ENCODE data around the gene LRRC55. TPM values are rescaled to one million over a fixed set of nuclear protein-coding genes. Genes with fewer than 3 reads are reported as not detected.

LRRC55 gene
- total RNA-seq, 4 donors from 2014 or later, result under 0.01 to 0.39 (median 0.19) TPM

GRCh38 chr11:57180081-57180561 is 1.6 kb upstream of the LRRC55 start:
- peaks cover 0 to 40% (median 2%) of the 10 kb centered on the region in 4 donors for H3K27me3 ChIP-seq
- 16% methylated on average over 24 of the region's 24 CpGs for WGBS
- no peaks in the 10 kb centered on the region for H3K9me3 ChIP-seq
- TF ChIP-seq CTCF (IDR thresholded peaks at IDR 0.05) (no peak), EP300 (IDR thresholded peaks at IDR 0.05) (no peak), POLR2AphosphoS5 (IDR thresholded peaks at IDR 0.05) (no peak), POLR2A (IDR thresholded peaks at IDR 0.05; ENCODE audit: low read depth) (no peak)
- intact Hi-C loops (cut with DNase I), result no loop called here
- peaks cover 0 to 9% (median 4%) of the 10 kb centered on the region in 4 donors for H3K4me1 ChIP-seq
- no peak overlapping the region for H3K4me3 ChIP-seq
- no peaks in the 10 kb centered on the region for H3K36me3 ChIP-seq
- no peak for DNase-seq (ENCODE audit: extremely low spot score)
- H3K27ac ChIP-seq (replicated peaks in 1 of 4), result no peak overlapping the region

GRCh38 chr11:57180964-57181363 is 789 bp upstream of the LRRC55 start:
- H3K27ac ChIP-seq (replicated peaks in 1 of 4), result no peak overlapping the region
- intact Hi-C loops (cut with DNase I), result no loop called here
- TF ChIP-seq EP300 (IDR thresholded peaks at IDR 0.05), result no peak
- TF ChIP-seq POLR2AphosphoS5 (IDR thresholded peaks at IDR 0.05), result no peak
- no peak for TF ChIP-seq POLR2A (IDR thresholded peaks at IDR 0.05; ENCODE audit: low read depth)
- TF ChIP-seq CTCF (IDR thresholded peaks at IDR 0.05), result no peak
- peaks cover 0 to 40% (median 2%) of the 10 kb centered on the region in 4 donors for H3K27me3 ChIP-seq
- no peaks in the 10 kb centered on the region for H3K36me3 ChIP-seq
- H3K9me3 ChIP-seq, result no peaks in the 10 kb centered on the region
- peaks cover 0 to 9% (median 4%) of the 10 kb centered on the region in 4 donors for H3K4me1 ChIP-seq
- H3K4me3 ChIP-seq, result no peak overlapping the region
- 71% methylated on average over 2 of the region's 2 CpGs for WGBS
- no peak for DNase-seq (ENCODE audit: extremely low spot score)

- WGBS, result 78% methylated on average over 3 of the region's 3 CpGs
- DNase-seq (ENCODE audit: extremely low spot score), result no peak
- intact Hi-C loops (cut with DNase I), result no loop called here
- TF ChIP-seq CTCF (IDR thresholded peaks at IDR 0.05), result no peak
- no peak for TF ChIP-seq POLR2AphosphoS5 (IDR thresholded peaks at IDR 0.05)
- no peak for TF ChIP-seq POLR2A (IDR thresholded peaks at IDR 0.05; ENCODE audit: low read depth)
- TF ChIP-seq EP300 (IDR thresholded peaks at IDR 0.05), result no peak
- peaks cover 0 to 9% (median 4%) of the 10 kb centered on the region in 4 donors for H3K4me1 ChIP-seq
- no peak overlapping the region for H3K27ac ChIP-seq (replicated peaks in 1 of 4)
- no peaks in the 10 kb centered on the region for H3K36me3 ChIP-seq
- no peak overlapping the region for H3K4me3 ChIP-seq
- H3K9me3 ChIP-seq, result no peaks in the 10 kb centered on the region
- H3K27me3 ChIP-seq, result peaks cover 0 to 40% (median 2%) of the 10 kb centered on the region in 4 donors
Observed at GRCh38 chr11:57182896-57183295, 1.1 kb downstream of the LRRC55 start.

DNA sequence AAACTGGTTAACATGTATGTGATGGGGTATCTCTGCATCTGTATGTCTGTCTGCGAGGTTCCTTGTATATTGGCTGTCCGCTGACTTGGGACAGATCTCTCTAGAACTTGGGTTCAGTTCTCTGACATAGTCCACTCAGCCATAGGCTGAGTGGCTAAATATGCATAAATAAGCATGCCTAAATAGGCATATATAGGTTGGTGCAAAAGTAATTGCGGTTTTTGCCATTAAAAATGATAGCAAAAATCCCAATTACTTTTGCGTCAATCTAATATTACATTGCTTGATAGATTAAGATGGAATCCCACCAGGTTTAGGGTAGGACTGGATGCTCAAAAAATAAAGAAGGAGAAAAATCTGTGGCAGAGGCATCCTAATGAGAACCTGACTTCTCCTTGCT is 8.8 kb downstream of the LRRC55 start:
- DNase-seq (ENCODE audit: extremely low spot score), result no peak
- TF ChIP-seq CTCF (IDR thresholded peaks at IDR 0.05), result no peak
- TF ChIP-seq POLR2A (IDR thresholded peaks at IDR 0.05; ENCODE audit: low read depth), result no peak
- no peak for TF ChIP-seq POLR2AphosphoS5 (IDR thresholded peaks at IDR 0.05)
- no peak for TF ChIP-seq EP300 (IDR thresholded peaks at IDR 0.05)
- Histone ChIP-seq H3K27me3 (peaks cover 0 to 7% (median 0%) of the 10 kb centered on the region in 4 donors), H3K4me3 (no peak overlapping the region), H3K4me1 (peaks cover 0 to 8% (median 0%) of the 10 kb centered on the region in 4 donors), H3K36me3 (no peaks in the 10 kb centered on the region), H3K9me3 (no peaks in the 10 kb centered on the region), H3K27ac (replicated peaks in 1 of 4) (no peak overlapping the region)
- intact Hi-C loops (cut with DNase I), result no loop called here
- 93% methylated on average over 4 of the region's 4 CpGs for WGBS

Measured in esophagus muscularis mucosa (tissue), 4 donors.